ENCODE measurements around the gene BTNL3.

GRCh38 chr5:180959661-180960060 lies 29.0 kb upstream of the BTNL3 start:
- TF ChIP-seq CTCF (conservative IDR thresholded peaks at IDR 0.05) = no peak
- no peak for TF ChIP-seq EZH2 (IDR thresholded peaks at IDR 0.05; ENCODE audit: low read depth)
